Liver (tissue), 9 donors: ENCODE measurements around the gene MRPL51. TPM values are rescaled to one million over a fixed set of nuclear protein-coding genes. Genes with fewer than 3 reads are reported as not detected.
"Not testable (repeated sequence)": the region's sequence is repeated elsewhere in the genome, so short reads cannot be mapped to it uniquely, and the experiment has no call there.

ENCODE experiments used
- DNase-seq: peaks from one replicate; pipeline ENCODE4 v3.0.0-alpha.2; 2017; ENCODE audit warnings: low spot score
- H3K27ac ChIP-seq, 2 donors: one replicate each; pipeline ENCODE4 v1.7.0; 2013; ENCODE audit warnings: inconsistent platforms in 2 of 2, low read length in 2 of 2, control low read depth in 1 of 2, low read depth in 1 of 2, mild to moderate bottlenecking in 1 of 2
- H3K27me3 ChIP-seq, 4 donors: one replicate each; pipeline versions ENCODE4 v1.6.1 to v1.7.0; 2013; ENCODE audit warnings: low read length in 3 of 4, inconsistent platforms in 1 of 4, mild to moderate bottlenecking in 1 of 4, moderate library complexity in 1 of 4; ENCODE audit not compliant: control insufficient read depth in 4 of 4, insufficient read depth in 4 of 4
- H3K36me3 ChIP-seq, 4 donors: one replicate each; pipeline versions ENCODE4 v1.6.1 to v1.7.0; 2013; ENCODE audit warnings: low read length in 3 of 4, mild to moderate bottlenecking in 3 of 4, low read depth in 1 of 4, moderate library complexity in 1 of 4; ENCODE audit not compliant: control insufficient read depth in 4 of 4, insufficient read depth in 3 of 4
- H3K4me1 ChIP-seq, 4 donors: one replicate each; pipeline versions ENCODE4 v1.6.1 to v1.7.0; 2013; ENCODE audit warnings: low read length in 3 of 4, mild to moderate bottlenecking in 3 of 4, moderate library complexity in 1 of 4; ENCODE audit not compliant: control insufficient read depth in 4 of 4, insufficient read depth in 4 of 4
- H3K4me3 ChIP-seq, 3 donors: one replicate each; pipeline versions ENCODE4 v1.6.1 to v1.7.0; 2013; ENCODE audit warnings: low read length in 3 of 3, control low read depth in 1 of 3, low read depth in 1 of 3, mild to moderate bottlenecking in 1 of 3
- H3K9ac ChIP-seq, 2 donors: one replicate each; pipeline ENCODE4 v1.7.0; 2013; ENCODE audit warnings: low read length in 2 of 2, mild to moderate bottlenecking in 2 of 2, moderate library complexity in 2 of 2, control low read depth in 1 of 2, low read depth in 1 of 2
- H3K9me3 ChIP-seq, 4 donors: one replicate each; pipeline versions ENCODE4 v1.6.1 to v1.7.0; 2013; ENCODE audit warnings: low read length in 3 of 4; ENCODE audit not compliant: control insufficient read depth in 4 of 4
- ATF3 ChIP-seq: IDR thresholded peaks from 2 replicates; pipeline ENCODE4 v1.6.1; 2016; ENCODE audit warnings: antibody characterized with exemption
- CTCF ChIP-seq: fragments of 150-350 bp; IDR thresholded peaks from 2 replicates; pipeline ENCODE4 v1.5.1; 2017; ENCODE audit warnings: improper control_type of control experiment, low read depth, low read length; ENCODE audit not compliant: missing input control
- EGR1 ChIP-seq, 2 donors: IDR thresholded peaks; 2 replicates each; pipeline ENCODE4 v1.6.1; 2016 to 2018; ENCODE audit warnings: antibody characterized with exemption in 2 of 2, low read depth in 2 of 2
- FOXA1 ChIP-seq: IDR thresholded peaks from 2 replicates; pipeline ENCODE4 v1.6.1; 2016; ENCODE audit warnings: antibody characterized with exemption
- FOXA2 ChIP-seq: IDR thresholded peaks from 2 replicates; pipeline ENCODE4 v1.6.1; 2016; ENCODE audit warnings: antibody characterized with exemption
- GABPA ChIP-seq, 2 donors: IDR thresholded peaks in 1 of 2; conservative IDR thresholded peaks in 1 of 2; 2 replicates each; pipeline ENCODE4 v1.6.1; 2016; ENCODE audit warnings: antibody characterized with exemption in 2 of 2, mild to moderate bottlenecking in 1 of 2, moderate library complexity in 1 of 2
- HNF4A ChIP-seq, 2 donors: conservative IDR thresholded peaks; 2 replicates each; pipeline ENCODE4 v1.6.1; 2016; ENCODE audit warnings: antibody characterized with exemption in 2 of 2, mild to moderate bottlenecking in 2 of 2
- HNF4G ChIP-seq: IDR thresholded peaks from 2 replicates; pipeline ENCODE4 v1.6.1; 2016; ENCODE audit warnings: antibody characterized with exemption
- NR2F2 ChIP-seq: IDR thresholded peaks from 2 replicates; pipeline ENCODE4 v1.6.1; 2016; ENCODE audit warnings: antibody characterized with exemption
- RAD21 ChIP-seq, 2 donors: IDR thresholded peaks; 2 replicates each; pipeline ENCODE4 v1.6.1; 2016; ENCODE audit warnings: antibody characterized with exemption in 2 of 2, mild to moderate bottlenecking in 2 of 2
- REST ChIP-seq: IDR thresholded peaks from 2 replicates; pipeline ENCODE4 v1.6.1; 2016; ENCODE audit warnings: antibody characterized with exemption, mild to moderate bottlenecking
- RXRA ChIP-seq, 2 donors: IDR thresholded peaks; 2 replicates each; pipeline ENCODE4 v1.6.1; 2017 to 2018; ENCODE audit warnings: antibody characterized with exemption in 2 of 2, mild to moderate bottlenecking in 1 of 2
- SP1 ChIP-seq: IDR thresholded peaks from 2 replicates; pipeline ENCODE4 v1.6.1; 2018; ENCODE audit warnings: antibody characterized with exemption, mild to moderate bottlenecking
- TAF1 ChIP-seq: conservative IDR thresholded peaks from 2 replicates; pipeline ENCODE4 v1.6.1; 2016; ENCODE audit warnings: antibody characterized with exemption, mild to moderate bottlenecking
- YY1 ChIP-seq: IDR thresholded peaks from 2 replicates; pipeline ENCODE4 v1.6.1; 2016; ENCODE audit warnings: antibody characterized with exemption, mild to moderate bottlenecking
- ZBTB33 ChIP-seq: IDR thresholded peaks from 2 replicates; pipeline ENCODE4 v1.6.1; 2016; ENCODE audit warnings: antibody characterized with exemption
- WGBS: extraction: QIAGEN DNeasy Blood & Tissue Kit; methylation state at CpG from one replicate; pipeline ENCODE4 v1.1.7; 2013; 5-methylcytosine and 5-hydroxymethylcytosine counted together
- polyA plus RNA-seq, 2 donors: library from polyadenylated mRNA; stranded (reverse) in 1 of 2; unstranded in 1 of 2; fragments of 200-250 nt in 1 of 2; fragments of >200 nt in 1 of 2; fragmentation: Nextera tagmentation in 1 of 2; extraction: Ambion mirVana in 1 of 2; gene quantifications; one replicate each; pipeline versions ENCODE4 v1.2.1 to v1.2.3, GENCODE V29; 2013 to 2015
- total RNA-seq, 2 donors: library from RNA; depleted of rRNA; stranded (reverse); fragments of >200 nt; gene quantifications; one replicate each; pipeline ENCODE4 v1.2.3, GENCODE V29; 2014
- donor health status: healthy.
- donor health status: healthy.
- donor health status: healthy.
- donor health status: healthy.
- donor health status: healthy.

Gene MRPL51
- total and polyA plus RNA-seq, 4 donors, result 37.6 to 163 (median 48.0) TPM

- Histone ChIP-seq H3K9ac (peak within 1 kb of the TSS; percentile 81 to 97), H3K9me3 (no peaks in the 10 kb centered on the region), H3K27ac (peak within 1 kb of the TSS; percentile 90 to 100), H3K4me1 (peaks cover 2 to 32% (median 20%) of the 10 kb centered on the region in 4 donors), H3K4me3 (peak within 1 kb of the TSS; percentile 77 to 89 (median 85)), H3K36me3 (peaks cover 0 to 19% (median 4%) of the 10 kb centered on the region in 4 donors), H3K27me3 (no peaks in the 10 kb centered on the region)
- under 1% methylated on average over 49 of the region's 49 CpGs for WGBS
- peak; percentile 93 for DNase-seq
- TF ChIP-seq HNF4G (no peak), RAD21 (IDR thresholded peaks at IDR 0.05) (peak in 1 of 2 donors; percentile 35), RXRA (IDR thresholded peaks at IDR 0.05) (no peak), CTCF (peak; percentile 33), GABPA (IDR thresholded peaks at IDR 0.05 in 1 of 2, conservative IDR thresholded peaks at IDR 0.05 in 1 of 2) (peak; percentile 30 to 66)
Measured at GRCh38 chr12:6493497-6494257, 615 bp upstream of the MRPL51 start, which contains the start of gene NCAPD2. Gene NCAPD2, plus strand, starts transcription at chr12:6494102. Its CDS starts 997 bp downstream, at chr12:6495099.

GRCh38 chr12:6490673-6491072 lies 2.4 kb downstream of the MRPL51 start:
- peaks cover 2 to 31% (median 20%) of the 10 kb centered on the region in 4 donors for H3K4me1 ChIP-seq
- 98% methylated on average over 1 of the region's 1 CpG for WGBS

GRCh38 chr12:6489449-6489848 lies 3.6 kb downstream of the MRPL51 start:
- Histone ChIP-seq H3K4me3 (no peak overlapping the region), H3K27me3 (no peaks in the 10 kb centered on the region), H3K4me1 (peaks cover 2 to 20% (median 11%) of the 10 kb centered on the region in 4 donors), H3K27ac (no peak overlapping the region), H3K9me3 (no peaks in the 10 kb centered on the region), H3K36me3 (peaks cover 0 to 3% (median 2%) of the 10 kb centered on the region in 4 donors), H3K9ac (no peak overlapping the region)
- DNase-seq, result no peak
- 75% methylated on average over 4 of the region's 4 CpGs for WGBS
- TF ChIP-seq YY1 (no peak), FOXA1 (no peak), CTCF (no peak), NR2F2 (no peak), TAF1 (no peak), EGR1 (IDR thresholded peaks at IDR 0.05; ENCODE audit: low read depth in 2 of 2) (no peak), SP1 (no peak), REST (no peak), FOXA2 (no peak), ZBTB33 (no peak), GABPA (IDR thresholded peaks at IDR 0.05 in 1 of 2, conservative IDR thresholded peaks at IDR 0.05 in 1 of 2) (no peak), ATF3 (no peak), HNF4G (no peak), RXRA (IDR thresholded peaks at IDR 0.05) (no peak), HNF4A (conservative IDR thresholded peaks at IDR 0.05) (no peak)

More at GRCh38 chr12:6490673-6491072, 2.4 kb downstream of the MRPL51 start:
- H3K27ac ChIP-seq, H3K36me3 ChIP-seq, DNase-seq, H3K9ac ChIP-seq, H3K27me3 ChIP-seq, H3K4me3 ChIP-seq, H3K9me3 ChIP-seq: not testable (repeated sequence)
